WTC11 (cell line): ENCODE results near the gene KCND2. TPM values are rescaled to one million over a fixed set of nuclear protein-coding genes. Genes with fewer than 3 reads are reported as not detected.

ENCODE experiments used
- ATAC-seq: fragments of 200-7000 bp; cut with Tn5 transposase; 2 replicates; pipeline ENCODE4 v1.10.0; 2021; ENCODE audit warnings: mild to moderate bottlenecking, moderate library complexity
- CTCF ChIA-PET: fragments of 300-600 bp; sonication (Branson Sonifier 250); formaldehyde crosslinking; loops from one replicate; lab custom pipeline; 2021; ENCODE audit warnings: antibody characterized with exemption; lab: Charles Lee
- POLR2A ChIA-PET: fragments of 350-600 bp; sonication (Branson Sonifier 250); formaldehyde crosslinking; loops from one replicate; lab custom pipeline; 2021; ENCODE audit warnings: antibody characterized with exemption; lab: Charles Lee
- DNase-seq: peaks from one replicate; pipeline ENCODE4 v3.0.0; 2021; ENCODE audit warnings: low spot score
- H3K27ac Mint-ChIP-seq: 2 replicates; pipeline ENCODE4 v1.8.0; 2021; ENCODE audit warnings: mixed read lengths
- H3K27me3 Mint-ChIP-seq: 2 replicates; pipeline ENCODE4 v1.8.0; 2021; ENCODE audit warnings: low read depth, mild to moderate bottlenecking, moderate library complexity, mixed read lengths
- H3K36me3 Mint-ChIP-seq: 2 replicates; pipeline ENCODE4 v1.8.0; 2021; ENCODE audit warnings: mixed read lengths
- H3K4me1 Mint-ChIP-seq: 2 replicates; pipeline ENCODE4 v1.8.0; 2022; ENCODE audit warnings: mixed read lengths
- H3K4me3 Mint-ChIP-seq: 2 replicates; pipeline ENCODE4 v1.8.0; 2021; ENCODE audit warnings: mild to moderate bottlenecking, moderate library complexity, mixed read lengths
- H3K9me3 Mint-ChIP-seq: 2 replicates; pipeline ENCODE4 v1.8.0; 2021; ENCODE audit warnings: mixed read lengths
- ARID4B ChIP-seq: sonication (generic); formaldehyde crosslinking; IDR thresholded peaks from 2 replicates; pipeline ENCODE4 v1.8.0; 2023; ENCODE audit warnings: missing genetic modification reagents, mild to moderate bottlenecking, borderline replicate concordance
- ATF1 ChIP-seq: sonication (generic); formaldehyde crosslinking; IDR thresholded peaks from 2 replicates; pipeline ENCODE4 v1.8.1; 2023; ENCODE audit warnings: mild to moderate bottlenecking, moderate library complexity, missing genetic modification reagents
- CBFB ChIP-seq: sonication (generic); formaldehyde crosslinking; IDR thresholded peaks from 2 replicates; pipeline ENCODE4 v1.8.1; 2022; ENCODE audit warnings: mild to moderate bottlenecking, low read depth, missing genetic modification reagents
- ETV6 ChIP-seq: sonication (generic); formaldehyde crosslinking; IDR thresholded peaks from 2 replicates; pipeline ENCODE4 v1.8.1; 2022; ENCODE audit warnings: mild to moderate bottlenecking, missing genetic modification reagents
- GTF2I ChIP-seq: fragments of 250-450 bp; sonication (Bioruptor Pico); conservative IDR thresholded peaks from 2 replicates; pipeline ENCODE4 v1.4.0; 2021; ENCODE audit warnings: mild to moderate bottlenecking
- JAZF1 ChIP-seq: fragments of 250-450 bp; sonication (Bioruptor Pico); IDR thresholded peaks from 2 replicates; pipeline ENCODE4 v1.9.0; 2021; ENCODE audit warnings: moderate library complexity, mild to moderate bottlenecking, inconsistent platforms
- MYBL2 ChIP-seq: sonication (generic); formaldehyde crosslinking; IDR thresholded peaks from 2 replicates; pipeline ENCODE4 v1.8.1; 2023; ENCODE audit warnings: mild to moderate bottlenecking, moderate library complexity, missing genetic modification reagents
- NFE2L1 ChIP-seq: sonication (generic); formaldehyde crosslinking; IDR thresholded peaks from 2 replicates; pipeline ENCODE4 v1.8.1; 2023; ENCODE audit warnings: missing genetic modification reagents
- NR3C1 ChIP-seq: sonication (generic); formaldehyde crosslinking; conservative IDR thresholded peaks from 2 replicates; pipeline ENCODE4 v1.8.1; 2023; ENCODE audit warnings: low read depth, mild to moderate bottlenecking, missing genetic modification reagents
- SOX15 ChIP-seq: fragments of 250-450 bp; sonication (Bioruptor Pico); IDR thresholded peaks from 2 replicates; pipeline ENCODE4 v1.9.0; 2021; ENCODE audit warnings: mild to moderate bottlenecking
- TP53 ChIP-seq: sonication (generic); formaldehyde crosslinking; IDR thresholded peaks from 2 replicates; pipeline ENCODE4 v1.8.1; 2023; ENCODE audit warnings: mild to moderate bottlenecking, missing genetic modification reagents
- ZNF281 ChIP-seq: sonication (generic); formaldehyde crosslinking; IDR thresholded peaks from 2 replicates; pipeline ENCODE4 v1.8.0; 2023; ENCODE audit warnings: mild to moderate bottlenecking, missing genetic modification reagents
- ZNF317 ChIP-seq: sonication (generic); formaldehyde crosslinking; IDR thresholded peaks from 2 replicates; pipeline ENCODE4 v1.8.1; 2023; ENCODE audit warnings: low read depth, mild to moderate bottlenecking, moderate library complexity, missing genetic modification reagents, borderline replicate concordance
- ZNF396 ChIP-seq: fragments of 250-450 bp; sonication (Bioruptor Pico); IDR thresholded peaks from 2 replicates; pipeline ENCODE4 v1.8.0; 2021; ENCODE audit warnings: mild to moderate bottlenecking, moderate library complexity, borderline replicate concordance
- ZSCAN18 ChIP-seq: fragments of 250-450 bp; sonication (Bioruptor Pico); IDR thresholded peaks from 2 replicates; pipeline ENCODE4 v2.1.2; 2022; ENCODE audit warnings: mild to moderate bottlenecking, moderate library complexity
- total RNA-seq: library from RNA; stranded (reverse); gene quantifications from 3 replicates; pipeline ENCODE4 v1.2.3, GENCODE V29; 2021
- TF ChIP-seq, protein P1 (sequence below): sonication (generic); formaldehyde crosslinking; conservative IDR thresholded peaks from 2 replicates; pipeline ENCODE4 v1.8.1; 2022; ENCODE audit warnings: mild to moderate bottlenecking, missing genetic modification reagents
- TF ChIP-seq, protein P2 (sequence below): fragments of 250-450 bp; sonication (Bioruptor Pico); IDR thresholded peaks from 2 replicates; pipeline ENCODE4 v1.9.0; 2021; ENCODE audit warnings: mild to moderate bottlenecking, borderline replicate concordance
- TF ChIP-seq, protein P3 (sequence below): fragments of 200-600 bp; IDR thresholded peaks from 2 replicates; pipeline ENCODE4 v1.8.0; 2022; ENCODE audit warnings: antibody characterized with exemption
- TF ChIP-seq, protein P4 (sequence below): sonication (generic); formaldehyde crosslinking; IDR thresholded peaks from 2 replicates; pipeline ENCODE4 v1.8.1; 2022; ENCODE audit warnings: mild to moderate bottlenecking, moderate library complexity, missing genetic modification reagents
- TF ChIP-seq, protein P5 (sequence below): sonication (generic); formaldehyde crosslinking; IDR thresholded peaks from 2 replicates; pipeline ENCODE4 v1.8.0; 2022; ENCODE audit warnings: mild to moderate bottlenecking, missing genetic modification reagents

Gene KCND2
- total RNA-seq, 1 experiment from 2014 or later = 4.6 TPM

- POLR2A ChIA-PET = no interaction called here
- Mint-ChIP-seq H3K27me3 (peaks cover 3% of the 10 kb centered on the region; the same call in 1 of the 2 replicates), H3K27ac (no peak overlapping the region), H3K4me1 (no peaks in the 10 kb centered on the region), H3K4me3 (no peak overlapping the region), H3K9me3 (peaks cover 66% of the 10 kb centered on the region), H3K36me3 (peaks cover 56% of the 10 kb centered on the region)
- TF ChIP-seq TP53 (CRISPR knock-in tag) (no peak), ZSCAN18 (CRISPR knock-in tag) (no peak), ZNF396 (no peak), JAZF1 (no peak), ZNF281 (CRISPR knock-in tag) (no peak), ZNF317 (CRISPR knock-in tag) (no peak), SOX15 (no peak), NFE2L1 (no peak), ARID4B (no peak), NR3C1 (CRISPR knock-in tag) (no peak), CBFB (no peak), MYBL2 (no peak), ATF1 (CRISPR knock-in tag) (no peak), ETV6 (CRISPR knock-in tag) (no peak), GTF2I (no peak)
- TF ChIP-seq, protein P1, sequence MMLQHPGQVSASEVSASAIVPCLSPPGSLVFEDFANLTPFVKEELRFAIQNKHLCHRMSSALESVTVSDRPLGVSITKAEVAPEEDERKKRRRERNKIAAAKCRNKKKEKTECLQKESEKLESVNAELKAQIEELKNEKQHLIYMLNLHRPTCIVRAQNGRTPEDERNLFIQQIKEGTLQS (CRISPR knock-in tag) = no peak
- TF ChIP-seq, protein P2, sequence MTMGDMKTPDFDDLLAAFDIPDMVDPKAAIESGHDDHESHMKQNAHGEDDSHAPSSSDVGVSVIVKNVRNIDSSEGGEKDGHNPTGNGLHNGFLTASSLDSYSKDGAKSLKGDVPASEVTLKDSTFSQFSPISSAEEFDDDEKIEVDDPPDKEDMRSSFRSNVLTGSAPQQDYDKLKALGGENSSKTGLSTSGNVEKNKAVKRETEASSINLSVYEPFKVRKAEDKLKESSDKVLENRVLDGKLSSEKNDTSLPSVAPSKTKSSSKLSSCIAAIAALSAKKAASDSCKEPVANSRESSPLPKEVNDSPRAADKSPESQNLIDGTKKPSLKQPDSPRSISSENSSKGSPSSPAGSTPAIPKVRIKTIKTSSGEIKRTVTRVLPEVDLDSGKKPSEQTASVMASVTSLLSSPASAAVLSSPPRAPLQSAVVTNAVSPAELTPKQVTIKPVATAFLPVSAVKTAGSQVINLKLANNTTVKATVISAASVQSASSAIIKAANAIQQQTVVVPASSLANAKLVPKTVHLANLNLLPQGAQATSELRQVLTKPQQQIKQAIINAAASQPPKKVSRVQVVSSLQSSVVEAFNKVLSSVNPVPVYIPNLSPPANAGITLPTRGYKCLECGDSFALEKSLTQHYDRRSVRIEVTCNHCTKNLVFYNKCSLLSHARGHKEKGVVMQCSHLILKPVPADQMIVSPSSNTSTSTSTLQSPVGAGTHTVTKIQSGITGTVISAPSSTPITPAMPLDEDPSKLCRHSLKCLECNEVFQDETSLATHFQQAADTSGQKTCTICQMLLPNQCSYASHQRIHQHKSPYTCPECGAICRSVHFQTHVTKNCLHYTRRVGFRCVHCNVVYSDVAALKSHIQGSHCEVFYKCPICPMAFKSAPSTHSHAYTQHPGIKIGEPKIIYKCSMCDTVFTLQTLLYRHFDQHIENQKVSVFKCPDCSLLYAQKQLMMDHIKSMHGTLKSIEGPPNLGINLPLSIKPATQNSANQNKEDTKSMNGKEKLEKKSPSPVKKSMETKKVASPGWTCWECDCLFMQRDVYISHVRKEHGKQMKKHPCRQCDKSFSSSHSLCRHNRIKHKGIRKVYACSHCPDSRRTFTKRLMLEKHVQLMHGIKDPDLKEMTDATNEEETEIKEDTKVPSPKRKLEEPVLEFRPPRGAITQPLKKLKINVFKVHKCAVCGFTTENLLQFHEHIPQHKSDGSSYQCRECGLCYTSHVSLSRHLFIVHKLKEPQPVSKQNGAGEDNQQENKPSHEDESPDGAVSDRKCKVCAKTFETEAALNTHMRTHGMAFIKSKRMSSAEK = no peak
- TF ChIP-seq, protein P3, sequence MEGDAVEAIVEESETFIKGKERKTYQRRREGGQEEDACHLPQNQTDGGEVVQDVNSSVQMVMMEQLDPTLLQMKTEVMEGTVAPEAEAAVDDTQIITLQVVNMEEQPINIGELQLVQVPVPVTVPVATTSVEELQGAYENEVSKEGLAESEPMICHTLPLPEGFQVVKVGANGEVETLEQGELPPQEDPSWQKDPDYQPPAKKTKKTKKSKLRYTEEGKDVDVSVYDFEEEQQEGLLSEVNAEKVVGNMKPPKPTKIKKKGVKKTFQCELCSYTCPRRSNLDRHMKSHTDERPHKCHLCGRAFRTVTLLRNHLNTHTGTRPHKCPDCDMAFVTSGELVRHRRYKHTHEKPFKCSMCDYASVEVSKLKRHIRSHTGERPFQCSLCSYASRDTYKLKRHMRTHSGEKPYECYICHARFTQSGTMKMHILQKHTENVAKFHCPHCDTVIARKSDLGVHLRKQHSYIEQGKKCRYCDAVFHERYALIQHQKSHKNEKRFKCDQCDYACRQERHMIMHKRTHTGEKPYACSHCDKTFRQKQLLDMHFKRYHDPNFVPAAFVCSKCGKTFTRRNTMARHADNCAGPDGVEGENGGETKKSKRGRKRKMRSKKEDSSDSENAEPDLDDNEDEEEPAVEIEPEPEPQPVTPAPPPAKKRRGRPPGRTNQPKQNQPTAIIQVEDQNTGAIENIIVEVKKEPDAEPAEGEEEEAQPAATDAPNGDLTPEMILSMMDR = no peak
- TF ChIP-seq, protein P4, sequence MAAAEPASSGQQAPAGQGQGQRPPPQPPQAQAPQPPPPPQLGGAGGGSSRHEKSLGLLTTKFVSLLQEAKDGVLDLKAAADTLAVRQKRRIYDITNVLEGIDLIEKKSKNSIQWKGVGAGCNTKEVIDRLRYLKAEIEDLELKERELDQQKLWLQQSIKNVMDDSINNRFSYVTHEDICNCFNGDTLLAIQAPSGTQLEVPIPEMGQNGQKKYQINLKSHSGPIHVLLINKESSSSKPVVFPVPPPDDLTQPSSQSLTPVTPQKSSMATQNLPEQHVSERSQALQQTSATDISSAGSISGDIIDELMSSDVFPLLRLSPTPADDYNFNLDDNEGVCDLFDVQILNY (CRISPR knock-in tag) = no peak
- TF ChIP-seq, protein P5, sequence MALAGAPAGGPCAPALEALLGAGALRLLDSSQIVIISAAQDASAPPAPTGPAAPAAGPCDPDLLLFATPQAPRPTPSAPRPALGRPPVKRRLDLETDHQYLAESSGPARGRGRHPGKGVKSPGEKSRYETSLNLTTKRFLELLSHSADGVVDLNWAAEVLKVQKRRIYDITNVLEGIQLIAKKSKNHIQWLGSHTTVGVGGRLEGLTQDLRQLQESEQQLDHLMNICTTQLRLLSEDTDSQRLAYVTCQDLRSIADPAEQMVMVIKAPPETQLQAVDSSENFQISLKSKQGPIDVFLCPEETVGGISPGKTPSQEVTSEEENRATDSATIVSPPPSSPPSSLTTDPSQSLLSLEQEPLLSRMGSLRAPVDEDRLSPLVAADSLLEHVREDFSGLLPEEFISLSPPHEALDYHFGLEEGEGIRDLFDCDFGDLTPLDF (CRISPR knock-in tag) = no peak
- no peak for DNase-seq
- ATAC-seq = no peak
- CTCF ChIA-PET = no interaction called here
These were observed 179.7 kb downstream of the KCND2 start for GRCh38 chr7:120452665-120453064.
